Measurements from ENCODE around the gene LSM10.

DNA sequence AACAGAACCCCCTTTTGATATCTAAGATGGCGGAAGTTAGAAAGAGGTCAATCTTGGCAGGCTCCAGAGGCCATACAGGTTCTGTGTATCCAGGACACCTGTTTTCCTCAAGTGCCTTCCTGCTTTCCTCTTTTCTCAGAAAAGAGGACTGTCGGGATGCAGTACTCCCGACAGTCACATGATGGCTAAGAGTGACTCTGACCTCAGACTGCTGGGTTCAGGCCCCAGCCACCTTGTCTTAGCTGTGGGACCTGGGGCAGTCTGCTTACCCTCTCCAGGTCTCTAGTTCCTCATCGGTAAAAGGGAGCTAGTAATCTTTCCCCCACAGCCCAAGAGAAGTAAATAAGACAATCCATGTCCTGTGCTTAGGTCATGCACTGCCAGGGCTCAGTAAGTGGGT lies 41.9 kb downstream of the LSM10 start:
- TF ChIP-seq, protein P1, sequence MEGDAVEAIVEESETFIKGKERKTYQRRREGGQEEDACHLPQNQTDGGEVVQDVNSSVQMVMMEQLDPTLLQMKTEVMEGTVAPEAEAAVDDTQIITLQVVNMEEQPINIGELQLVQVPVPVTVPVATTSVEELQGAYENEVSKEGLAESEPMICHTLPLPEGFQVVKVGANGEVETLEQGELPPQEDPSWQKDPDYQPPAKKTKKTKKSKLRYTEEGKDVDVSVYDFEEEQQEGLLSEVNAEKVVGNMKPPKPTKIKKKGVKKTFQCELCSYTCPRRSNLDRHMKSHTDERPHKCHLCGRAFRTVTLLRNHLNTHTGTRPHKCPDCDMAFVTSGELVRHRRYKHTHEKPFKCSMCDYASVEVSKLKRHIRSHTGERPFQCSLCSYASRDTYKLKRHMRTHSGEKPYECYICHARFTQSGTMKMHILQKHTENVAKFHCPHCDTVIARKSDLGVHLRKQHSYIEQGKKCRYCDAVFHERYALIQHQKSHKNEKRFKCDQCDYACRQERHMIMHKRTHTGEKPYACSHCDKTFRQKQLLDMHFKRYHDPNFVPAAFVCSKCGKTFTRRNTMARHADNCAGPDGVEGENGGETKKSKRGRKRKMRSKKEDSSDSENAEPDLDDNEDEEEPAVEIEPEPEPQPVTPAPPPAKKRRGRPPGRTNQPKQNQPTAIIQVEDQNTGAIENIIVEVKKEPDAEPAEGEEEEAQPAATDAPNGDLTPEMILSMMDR (IDR thresholded peaks at IDR 0.05) = no peak
- TF ChIP-seq EP300 (IDR thresholded peaks at IDR 0.05) = no peak
- TF ChIP-seq POLR2A (IDR thresholded peaks at IDR 0.05) = no peak

Measured in sigmoid colon (tissue), 4 donors.